ENCODE results near the gene CCR5AS.
"Not testable (repeated sequence)": the region's sequence is repeated elsewhere in the genome, so short reads cannot be mapped to it uniquely, and the experiment has no call there.

Gene CCR5AS

GRCh38 chr3:46431905-46432304, 25.0 kb upstream of the CCR5AS start:
- H3K27ac ChIP-seq (ENCODE audit: low read depth in 1 of 2, low read length in 2 of 2); H3K79me2 ChIP-seq (ENCODE audit: insufficient read depth, low read length); H3K4me3 Mint-ChIP-seq; H3K27me3 ChIP-seq (ENCODE audit: control insufficient read depth in 2 of 2, insufficient read depth in 2 of 2, low read length in 2 of 2); H3K27ac Mint-ChIP-seq; H3K4me2 ChIP-seq (replicated peaks; ENCODE audit: extremely low read depth, low read length, poor library complexity, severe bottlenecking); H3K27me3 Mint-ChIP-seq (ENCODE audit: low read depth in 3 of 3); H3K36me3 ChIP-seq (replicated peaks in 1 of 2; ENCODE audit: control insufficient read depth in 1 of 2, insufficient read depth in 2 of 2, low read length in 2 of 2); H3K4me1 ChIP-seq (ENCODE audit: control insufficient read depth in 1 of 2, insufficient read depth in 2 of 2, low read length in 2 of 2); H3K4me3 ChIP-seq (replicated peaks in 1 of 3; ENCODE audit: low read depth in 2 of 3, low read length in 3 of 3); H3K9ac ChIP-seq (ENCODE audit: insufficient read depth, low read length, poor library complexity, severe bottlenecking); H3K36me3 Mint-ChIP-seq; H4K20me1 ChIP-seq (ENCODE audit: insufficient read depth, low read length); intact Hi-C loops (cut with micrococcal nuclease); H2AFZ ChIP-seq (ENCODE audit: insufficient read depth, low read depth, low read length, poor library complexity, severe bottlenecking); DNase-seq: not testable (repeated sequence)
- H3K9me3 ChIP-seq (replicated peaks in 1 of 2; ENCODE audit: control insufficient read depth in 1 of 2, insufficient read depth in 1 of 2, low read length in 2 of 2): peaks cover 11 to 15% of the 10 kb centered on the region in 2 donors
- WGBS (ENCODE audit: insufficient coverage): no CpG with 5 or more reads among the region's 5 CpGs
- Mint-ChIP-seq H3K4me1 (peaks cover 15% of the 10 kb centered on the region), H3K9me3 (peaks cover 11 to 19% (median 15%) of the 10 kb centered on the region in 7 donors)

- H3K27ac ChIP-seq (ENCODE audit: low read depth in 1 of 2, low read length in 2 of 2); H3K4me3 ChIP-seq (replicated peaks in 1 of 3; ENCODE audit: low read depth in 2 of 3, low read length in 3 of 3); H3K9ac ChIP-seq (ENCODE audit: insufficient read depth, low read length, poor library complexity, severe bottlenecking); H3K36me3 Mint-ChIP-seq; H2AFZ ChIP-seq (ENCODE audit: insufficient read depth, low read depth, low read length, poor library complexity, severe bottlenecking); intact Hi-C loops (cut with micrococcal nuclease); H3K27ac Mint-ChIP-seq; H4K20me1 ChIP-seq (ENCODE audit: insufficient read depth, low read length); H3K4me1 ChIP-seq (ENCODE audit: control insufficient read depth in 1 of 2, insufficient read depth in 2 of 2, low read length in 2 of 2); H3K27me3 Mint-ChIP-seq (ENCODE audit: low read depth in 3 of 3); H3K79me2 ChIP-seq (ENCODE audit: insufficient read depth, low read length); H3K36me3 ChIP-seq (replicated peaks in 1 of 2; ENCODE audit: control insufficient read depth in 1 of 2, insufficient read depth in 2 of 2, low read length in 2 of 2); DNase-seq; H3K27me3 ChIP-seq (ENCODE audit: control insufficient read depth in 2 of 2, insufficient read depth in 2 of 2, low read length in 2 of 2); H3K4me2 ChIP-seq (replicated peaks; ENCODE audit: extremely low read depth, low read length, poor library complexity, severe bottlenecking); H3K4me3 Mint-ChIP-seq: not testable (repeated sequence)
- H3K9me3 Mint-ChIP-seq: peaks cover 11 to 19% (median 15%) of the 10 kb centered on the region in 7 donors
- peaks cover 15% of the 10 kb centered on the region for H3K4me1 Mint-ChIP-seq
- no CpG with 5 or more reads among the region's 1 CpG for WGBS (ENCODE audit: insufficient coverage)
- H3K9me3 ChIP-seq (replicated peaks in 1 of 2; ENCODE audit: control insufficient read depth in 1 of 2, insufficient read depth in 1 of 2, low read length in 2 of 2): peaks cover 11 to 15% of the 10 kb centered on the region in 2 donors
Observed at GRCh38 chr3:46430879-46431278, 24.0 kb upstream of the CCR5AS start.

DNA sequence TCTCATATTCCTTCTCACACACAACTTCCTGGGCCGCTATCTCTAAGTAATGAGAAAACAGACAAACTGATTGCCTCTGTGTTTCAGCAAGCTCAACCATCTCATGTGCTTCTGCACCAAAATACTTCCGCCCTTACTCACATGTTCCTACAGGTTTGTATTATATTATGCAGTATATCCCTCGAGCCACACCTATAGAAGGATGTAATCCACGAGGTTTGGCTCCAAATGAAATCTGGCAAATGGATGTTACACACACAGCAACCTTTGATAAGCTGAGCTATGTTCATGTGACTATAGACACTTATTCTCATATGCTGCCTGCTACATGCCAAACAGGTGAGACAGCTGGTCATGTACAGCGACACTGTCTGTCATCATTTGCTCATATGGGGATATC, 22.8 kb upstream of the CCR5AS start:
- H3K27me3 ChIP-seq (ENCODE audit: control insufficient read depth in 2 of 2, insufficient read depth in 2 of 2, low read length in 2 of 2): no peaks in the 10 kb centered on the region
- peaks cover 11 to 15% of the 10 kb centered on the region in 2 donors for H3K9me3 ChIP-seq (replicated peaks in 1 of 2; ENCODE audit: control insufficient read depth in 1 of 2, insufficient read depth in 1 of 2, low read length in 2 of 2)
- no peak overlapping the region for H3K4me3 ChIP-seq (replicated peaks in 1 of 3; ENCODE audit: low read depth in 2 of 3, low read length in 3 of 3)
- no peaks in the 10 kb centered on the region for H3K79me2 ChIP-seq (ENCODE audit: insufficient read depth, low read length)
- no peak for DNase-seq
- no peaks in the 10 kb centered on the region for H3K27me3 Mint-ChIP-seq (ENCODE audit: low read depth in 3 of 3)
- peaks cover 0 to 2% of the 10 kb centered on the region in 2 donors for H3K36me3 Mint-ChIP-seq
- peaks cover 11 to 19% (median 15%) of the 10 kb centered on the region in 7 donors for H3K9me3 Mint-ChIP-seq
- no peak overlapping the region for H3K9ac ChIP-seq (ENCODE audit: insufficient read depth, low read length, poor library complexity, severe bottlenecking)
- peaks cover 0 to 8% of the 10 kb centered on the region in 2 donors for H3K4me1 ChIP-seq (ENCODE audit: control insufficient read depth in 1 of 2, insufficient read depth in 2 of 2, low read length in 2 of 2)
- H3K27ac ChIP-seq (ENCODE audit: low read depth in 1 of 2, low read length in 2 of 2): no peak overlapping the region
- peaks cover 15% of the 10 kb centered on the region for H3K4me1 Mint-ChIP-seq
- no peak overlapping the region for H3K27ac Mint-ChIP-seq
- no CpG with 5 or more reads among the region's 5 CpGs for WGBS (ENCODE audit: insufficient coverage)
- H3K36me3 ChIP-seq (replicated peaks in 1 of 2; ENCODE audit: control insufficient read depth in 1 of 2, insufficient read depth in 2 of 2, low read length in 2 of 2): no peaks in the 10 kb centered on the region
- no peaks in the 10 kb centered on the region for H4K20me1 ChIP-seq (ENCODE audit: insufficient read depth, low read length)
- no peak overlapping the region for H3K4me3 Mint-ChIP-seq
- intact Hi-C loops (cut with micrococcal nuclease): no loop called here
- H2AFZ ChIP-seq (ENCODE audit: insufficient read depth, low read depth, low read length, poor library complexity, severe bottlenecking): no peak overlapping the region
- TF ChIP-seq CTCF (IDR thresholded peaks at IDR 0.05): no peak
- H3K4me2 ChIP-seq (replicated peaks; ENCODE audit: extremely low read depth, low read length, poor library complexity, severe bottlenecking): no peak overlapping the region

Data from CD14-positive monocyte (primary cell).